Ramos (cell line): Measurements from ENCODE around the gene CEACAM20.
"Not testable (repeated sequence)": the region's sequence is repeated elsewhere in the genome, so short reads cannot be mapped to it uniquely, and the experiment has no call there.

Experiments
- in situ Hi-C: fragments of 300-500 bp; cut with MboI; formaldehyde crosslinking; loops from one replicate; pipeline ENCODE4 v1.14.3; 2022; ENCODE audit warnings: low sequenced_read_pairs; ENCODE audit not compliant: unreplicated experiment

Gene CEACAM20

DNA sequence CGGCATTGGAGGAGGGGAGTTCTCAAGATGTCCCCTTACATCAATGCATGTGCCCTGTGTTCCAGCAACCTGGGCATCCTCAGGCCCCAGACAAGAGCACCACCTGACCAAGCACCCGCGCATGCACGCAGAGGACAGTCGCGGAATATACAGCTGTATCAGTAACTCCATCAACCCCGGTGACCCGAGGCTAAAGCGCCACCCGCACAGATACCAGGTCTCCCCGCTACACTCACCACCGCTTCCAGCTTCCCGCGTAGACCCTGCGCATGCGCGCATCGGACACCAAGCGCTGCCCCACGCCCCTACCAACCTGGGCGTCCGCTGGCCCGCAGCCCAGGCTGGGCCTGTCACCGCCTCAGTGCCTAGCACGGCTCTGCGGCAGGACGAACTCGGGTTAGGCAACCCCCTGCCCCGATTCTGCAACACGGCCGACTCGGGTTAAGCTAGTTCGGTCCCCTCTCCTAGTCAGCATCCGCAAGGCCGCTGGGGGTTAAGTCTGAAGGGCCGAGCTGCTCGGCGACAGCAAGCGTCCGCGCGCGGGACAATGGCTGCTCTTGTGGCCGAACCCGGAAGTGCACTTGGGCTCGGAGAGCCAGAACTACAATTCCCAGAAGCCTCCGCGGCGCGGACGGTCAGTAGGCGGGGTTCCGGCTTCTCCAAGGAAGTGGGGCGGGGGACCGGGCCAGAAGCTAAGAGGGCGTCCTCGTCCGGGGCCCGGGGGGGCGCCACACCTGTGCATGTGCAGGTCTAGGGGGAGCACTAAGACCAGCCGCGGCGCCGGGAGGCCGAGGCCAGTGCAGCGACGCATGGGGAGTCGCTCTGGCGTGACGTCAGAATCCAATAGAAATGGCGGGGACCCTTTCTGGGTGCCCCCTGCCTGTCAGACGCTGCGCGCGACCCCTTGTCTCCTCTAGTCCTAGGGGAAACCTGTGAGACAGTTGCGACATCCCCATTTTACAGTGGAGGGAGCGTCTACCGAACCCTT lies 29.2 kb downstream of the CEACAM20 start, which contains the start of gene ZNF180:
Gene ZNF180, minus strand, starts transcription at position 561 of the 988 bp plus-strand sequence. CDS start 3,188 bp downstream, outside the sequence.
- in situ Hi-C loops: no loop called here

DNA sequence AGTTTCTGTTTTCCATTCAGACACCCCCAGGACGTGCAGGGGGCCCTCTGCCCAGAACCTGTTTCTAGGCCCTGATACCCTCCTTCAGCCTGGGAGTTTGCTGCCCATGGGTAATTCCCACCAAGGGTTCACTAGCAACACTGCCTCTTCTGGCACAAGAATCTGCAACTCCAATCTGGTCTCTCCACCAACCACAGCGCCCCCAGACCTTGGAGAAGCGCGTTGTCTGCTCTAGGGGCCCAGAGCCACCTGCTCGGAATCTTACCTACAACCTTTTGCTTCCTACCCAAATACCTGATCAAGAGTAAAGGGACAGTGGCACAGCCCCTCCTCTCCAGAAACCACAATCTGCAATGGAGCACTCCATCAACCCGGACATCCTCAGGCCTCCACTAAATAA lies 29.9 kb downstream of the CEACAM20 start:
- in situ Hi-C loops: no loop called here

GRCh38 chr19:44498988-44499387 lies 30.5 kb downstream of the CEACAM20 start:
- in situ Hi-C loops: no loop called here

GRCh38 chr19:44496711-44497110 lies 32.8 kb downstream of the CEACAM20 start:
- in situ Hi-C loops: no loop called here

- in situ Hi-C loops: no loop called here
Measured at GRCh38 chr19:44476559-44477408, 52.7 kb downstream of the CEACAM20 start.

GRCh38 chr19:44468730-44469129 lies 60.7 kb downstream of the CEACAM20 start:
- in situ Hi-C loops: not testable (repeated sequence)

GRCh38 chr19:44462600-44463286 lies 66.7 kb downstream of the CEACAM20 start:
- in situ Hi-C loops: not testable (repeated sequence)
